HUES48 (cell line): ENCODE results near the gene CISD1.
A peak's percentile ranks its signal among the peaks of the same experiment; 100 is the strongest.
"Not testable (repeated sequence)": the region's sequence is repeated elsewhere in the genome, so short reads cannot be mapped to it uniquely, and the experiment has no call there.

Experiments
- H3K27ac ChIP-seq: one replicate; pipeline ENCODE4 v1.7.0; 2013; ENCODE audit warnings: low read depth, low read length, inconsistent platforms
- H3K27me3 ChIP-seq: 2 replicates; pipeline ENCODE4 v1.6.1; 2013; ENCODE audit warnings: mild to moderate bottlenecking, low read length; ENCODE audit not compliant: control insufficient read depth, insufficient read depth
- H3K36me3 ChIP-seq: 2 replicates; pipeline ENCODE4 v1.6.1; 2013; ENCODE audit warnings: low read length; ENCODE audit not compliant: control insufficient read depth, insufficient read depth
- H3K4me1 ChIP-seq: 2 replicates; pipeline ENCODE4 v1.6.1; 2013; ENCODE audit warnings: mild to moderate bottlenecking, low read length; ENCODE audit not compliant: control insufficient read depth, insufficient read depth
- H3K4me3 ChIP-seq: 2 replicates; pipeline ENCODE4 v1.5.1; 2013; ENCODE audit warnings: mild to moderate bottlenecking, low read depth, low read length
- H3K9ac ChIP-seq: 2 replicates; pipeline ENCODE4 v1.6.1; 2013; ENCODE audit warnings: mild to moderate bottlenecking, low read depth, low read length, moderate library complexity
- H3K9me3 ChIP-seq: 2 replicates; pipeline ENCODE4 v1.6.1; 2013; ENCODE audit warnings: low read length; ENCODE audit not compliant: control insufficient read depth, insufficient read depth

CISD1 gene

GRCh38 chr10:58243801-58244200 lies 25.2 kb upstream of the CISD1 start:
- H3K4me3 ChIP-seq, H3K27ac ChIP-seq, H3K27me3 ChIP-seq, H3K36me3 ChIP-seq, H3K9me3 ChIP-seq, H3K9ac ChIP-seq: not testable (repeated sequence)
- H3K4me1 ChIP-seq: peaks cover 19% of the 10 kb centered on the region

DNA sequence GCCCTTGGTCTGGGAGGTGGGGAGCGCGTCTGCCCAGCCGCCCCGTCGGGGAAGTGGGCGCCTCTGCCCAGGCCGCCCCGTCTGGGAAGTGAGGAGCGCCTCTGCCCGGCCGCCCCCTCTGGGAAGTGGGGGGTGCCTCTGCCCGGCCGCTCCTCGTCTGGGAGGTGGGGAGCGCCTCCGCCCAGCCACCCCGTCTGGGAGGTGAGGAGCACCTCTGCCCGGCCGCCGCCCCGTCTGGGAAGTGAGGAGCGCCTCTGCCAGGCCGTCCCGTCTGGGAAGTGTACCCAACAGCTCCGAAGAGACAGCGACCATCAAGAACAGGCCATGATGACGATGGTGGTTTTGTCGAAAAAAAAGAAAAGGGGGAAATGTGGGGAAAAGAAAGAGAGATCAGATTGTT lies 24.7 kb upstream of the CISD1 start:
- not testable (repeated sequence) for H3K9ac ChIP-seq, H3K9me3 ChIP-seq, H3K4me3 ChIP-seq, H3K27me3 ChIP-seq, H3K36me3 ChIP-seq, H3K27ac ChIP-seq
- peaks cover 19% of the 10 kb centered on the region for H3K4me1 ChIP-seq

- H3K9me3 ChIP-seq, H3K4me3 ChIP-seq, H3K36me3 ChIP-seq, H3K9ac ChIP-seq, H3K27me3 ChIP-seq, H3K27ac ChIP-seq: not testable (repeated sequence)
- H3K4me1 ChIP-seq: peaks cover 16% of the 10 kb centered on the region
These were observed 24.3 kb upstream of the CISD1 start for GRCh38 chr10:58244666-58245065.

DNA sequence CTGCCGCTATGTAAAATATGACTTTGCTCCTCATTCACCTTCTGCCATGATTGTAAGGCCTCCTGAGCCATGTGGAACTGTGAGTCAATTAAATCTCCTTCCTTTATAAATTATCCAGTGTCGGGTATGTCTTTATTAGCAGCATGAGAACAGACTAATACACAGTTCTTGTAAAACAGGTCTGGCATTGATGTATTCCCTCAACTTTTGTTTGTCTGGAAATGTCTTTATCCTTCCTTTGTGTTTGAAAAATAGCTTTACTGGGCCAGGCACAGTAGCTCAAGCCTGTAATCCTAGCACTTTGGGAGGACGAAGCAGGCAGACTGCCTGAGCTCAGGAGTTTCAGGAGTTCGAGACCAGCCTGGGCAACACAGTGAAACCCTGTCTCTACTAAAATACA lies 15.8 kb upstream of the CISD1 start:
- H3K9ac ChIP-seq: no peak overlapping the region
- no peaks in the 10 kb centered on the region for H3K27me3 ChIP-seq
- H3K9me3 ChIP-seq: peaks cover 16% of the 10 kb centered on the region
- H3K27ac ChIP-seq: no peak overlapping the region
- H3K4me3 ChIP-seq: no peak overlapping the region
- H3K36me3 ChIP-seq: no peaks in the 10 kb centered on the region
- no peaks in the 10 kb centered on the region for H3K4me1 ChIP-seq

DNA sequence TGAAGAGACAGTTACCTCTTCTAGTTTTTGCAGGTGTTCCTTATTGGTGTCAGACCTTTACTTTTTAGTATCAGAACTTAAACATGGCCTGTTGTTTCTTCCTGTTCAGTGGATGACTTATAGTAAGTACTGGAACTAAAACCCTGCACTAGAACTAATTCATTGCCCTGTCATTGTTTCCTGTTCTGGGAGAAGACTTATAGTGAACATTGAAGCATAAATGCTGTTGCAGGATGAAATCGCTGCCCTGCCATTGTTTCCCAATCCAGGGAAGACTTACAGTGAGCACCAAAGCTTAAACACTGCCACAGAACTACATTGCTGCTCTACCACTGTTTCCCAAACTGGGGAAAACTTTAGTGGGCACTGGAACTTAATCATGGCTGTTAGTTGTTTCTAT lies 14.3 kb upstream of the CISD1 start:
- no peaks in the 10 kb centered on the region for H3K4me1 ChIP-seq
- H3K9ac ChIP-seq: no peak overlapping the region
- no peaks in the 10 kb centered on the region for H3K27me3 ChIP-seq
- peaks cover 16% of the 10 kb centered on the region for H3K9me3 ChIP-seq
- H3K36me3 ChIP-seq: no peaks in the 10 kb centered on the region
- H3K27ac ChIP-seq: no peak overlapping the region
- H3K4me3 ChIP-seq: no peak overlapping the region

- H3K4me1 ChIP-seq, H3K27me3 ChIP-seq, H3K36me3 ChIP-seq, H3K9ac ChIP-seq: not testable (repeated sequence)
- Histone ChIP-seq H3K27ac (peak overlapping the region; percentile 32), H3K4me3 (peak overlapping the region; percentile 17; the same call in 1 of the 2 replicates), H3K9me3 (peaks cover 16% of the 10 kb centered on the region)
These were observed 12.8 kb upstream of the CISD1 start for GRCh38 chr10:58256013-58256780.

- no peak overlapping the region for H3K9ac ChIP-seq
- H3K4me1 ChIP-seq: 0 out of 2 replicates have a peak, but pooled peaks cover 3% of the 10 kb centered on the region
- no peak overlapping the region for H3K27ac ChIP-seq
- no peaks in the 10 kb centered on the region for H3K36me3 ChIP-seq
- peaks cover 12% of the 10 kb centered on the region for H3K9me3 ChIP-seq
- no peak overlapping the region for H3K4me3 ChIP-seq
- no peaks in the 10 kb centered on the region for H3K27me3 ChIP-seq
These were observed 9.8 kb upstream of the CISD1 start for GRCh38 chr10:58258977-58259692.

DNA sequence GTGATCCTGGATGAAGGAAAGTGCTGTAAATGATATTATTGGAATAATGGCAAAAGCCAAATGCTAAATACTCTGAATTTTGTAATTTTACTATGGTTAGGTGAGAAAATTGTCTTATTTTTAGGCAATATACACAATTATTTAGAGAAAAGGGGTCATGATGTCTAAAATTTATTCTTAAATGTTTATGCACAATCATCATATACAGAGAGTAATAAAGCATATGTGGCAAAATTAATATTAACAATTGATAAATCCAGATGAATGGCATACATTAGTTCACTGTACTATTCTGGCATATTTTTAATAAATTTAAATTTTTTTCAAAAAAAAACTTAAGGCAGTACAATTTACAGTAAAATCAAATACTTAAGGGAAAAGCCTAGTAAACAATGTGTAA lies 8.6 kb upstream of the CISD1 start:
- Histone ChIP-seq H3K4me1 (peaks cover 14% of the 10 kb centered on the region; the same call in 1 of the 2 replicates), H3K36me3 (no peaks in the 10 kb centered on the region), H3K9ac (no peak overlapping the region), H3K9me3 (peaks cover 8% of the 10 kb centered on the region), H3K27me3 (no peaks in the 10 kb centered on the region), H3K4me3 (no peak overlapping the region), H3K27ac (no peak overlapping the region)

GRCh38 chr10:58262766-58263165 lies 6.2 kb upstream of the CISD1 start:
- H3K27ac ChIP-seq: no peak overlapping the region
- H3K27me3 ChIP-seq: no peaks in the 10 kb centered on the region
- no peaks in the 10 kb centered on the region for H3K9me3 ChIP-seq
- no peak overlapping the region for H3K9ac ChIP-seq
- H3K36me3 ChIP-seq: no peaks in the 10 kb centered on the region
- peaks cover 20% of the 10 kb centered on the region; the same call in 1 of the 2 replicates for H3K4me1 ChIP-seq
- no peak overlapping the region for H3K4me3 ChIP-seq

DNA sequence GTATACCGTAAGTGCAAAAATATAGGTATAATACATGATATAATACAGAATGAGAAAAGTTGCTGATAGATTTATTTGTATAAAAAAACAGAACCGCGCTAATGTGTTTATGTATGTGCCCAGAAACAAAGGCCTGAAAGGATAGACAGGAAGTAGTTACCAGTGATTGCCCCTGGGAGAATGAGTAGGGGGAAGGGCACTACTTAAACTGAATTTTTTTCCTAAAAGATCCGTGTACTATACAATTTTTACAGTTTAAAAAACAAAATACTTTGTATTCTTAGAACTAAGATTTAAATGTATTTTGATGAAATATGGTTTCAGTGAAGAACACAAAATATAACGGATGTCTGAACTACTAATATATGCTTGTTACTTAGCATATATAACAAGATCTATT lies 4.2 kb upstream of the CISD1 start:
- peak overlapping the region; percentile 16; the same call in 1 of the 2 replicates for H3K4me3 ChIP-seq
- no peaks in the 10 kb centered on the region for H3K36me3 ChIP-seq
- H3K9ac ChIP-seq: no peak overlapping the region
- H3K4me1 ChIP-seq: peaks cover 20% of the 10 kb centered on the region; the same call in 1 of the 2 replicates
- no peaks in the 10 kb centered on the region for H3K27me3 ChIP-seq
- H3K27ac ChIP-seq: no peak overlapping the region
- H3K9me3 ChIP-seq: no peaks in the 10 kb centered on the region

GRCh38 chr10:58265249-58265648 lies 3.7 kb upstream of the CISD1 start:
- Histone ChIP-seq H3K27me3 (no peaks in the 10 kb centered on the region), H3K9me3 (no peaks in the 10 kb centered on the region), H3K36me3 (no peaks in the 10 kb centered on the region), H3K9ac (no peak overlapping the region), H3K4me3 (peak overlapping the region; percentile 82; the same call in 1 of the 2 replicates), H3K4me1 (peaks cover 25% of the 10 kb centered on the region), H3K27ac (no peak overlapping the region)
